HG03159 (cell line): ENCODE results near the gene AADACL4.

Source experiments
- ATAC-seq: cut with Tn5 transposase; IDR thresholded peaks from one replicate; pipeline ENCODE4 v1.9.1; 2021; ENCODE audit warnings: mild to moderate bottlenecking, moderate library complexity; ENCODE audit not compliant: unreplicated experiment

The AADACL4 gene

DNA sequence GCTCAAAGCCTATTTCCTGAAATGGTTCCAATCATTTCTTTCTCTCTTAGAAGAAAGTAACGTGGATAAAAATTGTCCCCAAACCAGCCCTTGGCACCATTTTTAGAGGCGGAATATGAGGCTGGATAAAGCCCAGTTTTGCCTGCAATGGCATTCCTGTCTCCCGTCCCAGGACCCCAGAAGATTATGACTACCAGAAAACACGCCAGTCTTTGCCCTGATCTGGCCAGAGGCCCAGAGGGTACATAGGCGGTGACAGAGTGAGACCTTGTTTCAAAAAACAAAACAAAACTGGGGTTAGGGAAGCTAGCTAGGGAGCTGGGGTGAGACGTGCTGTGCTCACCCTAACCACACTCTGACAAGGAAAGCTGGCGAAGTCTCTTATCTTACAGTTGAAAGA is at the start of gene AADACL4:
AADACL4 (plus strand) TSS at position 301 of the 400 bp plus-strand sequence. CDS start 462 bp downstream, outside the sequence.
- ATAC-seq = no peak

DNA sequence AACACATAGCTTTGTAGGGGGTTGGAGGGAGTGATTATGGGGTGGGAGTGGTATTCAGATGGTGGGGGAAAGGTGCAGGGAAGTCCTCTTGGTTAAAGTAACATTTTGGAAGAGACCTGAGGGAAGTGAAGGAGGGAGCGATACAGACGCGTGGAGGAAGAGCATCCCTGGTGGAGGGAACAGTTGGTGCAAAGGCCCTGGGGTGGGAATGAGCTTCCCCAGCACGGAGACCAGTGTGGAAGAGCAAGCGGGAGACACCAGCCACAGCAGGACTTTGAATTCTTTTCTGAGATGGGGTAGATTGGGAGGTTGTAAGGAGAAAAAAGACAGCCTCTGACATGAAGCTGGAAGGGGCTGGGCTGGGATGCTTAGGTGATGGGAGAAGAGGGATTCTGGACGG is 49.4 kb upstream of the AADACL4 start:
- no peak for ATAC-seq

GRCh38 chr1:12594966-12595756 is 48.7 kb upstream of the AADACL4 start:
- no peak for ATAC-seq

DNA sequence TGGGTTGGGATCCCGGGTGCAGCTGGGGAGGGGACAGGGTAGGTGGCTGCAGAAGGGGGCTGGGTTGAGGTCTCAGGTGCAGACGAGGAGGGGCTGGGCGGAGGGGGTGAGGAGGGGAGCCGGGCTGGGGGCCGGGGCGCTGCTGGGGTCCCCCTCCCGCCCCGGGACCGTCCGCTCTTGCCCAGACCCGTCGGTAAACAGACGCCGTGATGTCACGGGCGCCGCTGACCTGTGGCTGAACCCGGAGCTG is 48.2 kb upstream of the AADACL4 start:
- ATAC-seq = no peak

DNA sequence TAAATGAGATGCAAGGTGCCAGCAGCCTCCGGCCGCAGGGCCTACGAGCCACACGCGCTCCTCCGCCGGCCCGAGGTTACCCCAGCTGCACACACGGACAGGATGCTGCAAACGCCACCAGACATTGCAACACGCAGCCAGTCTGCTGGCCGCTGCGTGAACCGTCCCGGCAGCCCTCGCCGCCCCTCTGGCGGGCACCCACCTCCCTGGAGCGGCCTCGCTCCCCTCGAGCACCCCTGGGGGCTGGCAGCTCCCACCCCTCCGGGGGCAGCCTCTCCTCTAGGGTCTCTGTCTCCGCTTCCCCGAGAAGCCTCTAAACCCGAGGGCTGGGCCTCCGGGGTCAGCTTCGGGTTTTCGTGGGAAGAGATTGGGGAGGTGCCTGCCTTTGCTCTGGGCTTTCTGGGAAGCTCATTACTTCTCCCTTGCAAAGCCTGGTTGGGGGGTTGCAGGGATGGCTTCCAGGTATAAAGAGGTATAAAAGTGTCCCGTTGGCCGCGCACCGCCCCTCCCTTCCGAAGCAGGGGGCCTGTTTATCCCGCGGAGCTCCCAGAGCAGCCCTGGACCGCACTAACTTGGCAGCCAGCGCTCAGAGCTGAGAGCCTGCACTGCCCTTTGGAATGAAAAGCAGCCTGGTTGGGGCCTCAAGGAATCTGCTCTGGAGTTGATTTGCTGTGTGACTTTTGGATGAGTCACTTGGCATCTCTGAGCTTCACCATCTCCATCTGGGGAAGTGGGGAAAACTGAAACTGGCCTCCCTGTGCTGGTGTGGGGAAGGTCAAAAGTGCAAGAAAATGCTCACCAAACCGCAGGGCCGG is 47.7 kb upstream of the AADACL4 start:
- ATAC-seq = no peak

GRCh38 chr1:12597792-12598191 is 46.1 kb upstream of the AADACL4 start:
- ATAC-seq = no peak

DNA sequence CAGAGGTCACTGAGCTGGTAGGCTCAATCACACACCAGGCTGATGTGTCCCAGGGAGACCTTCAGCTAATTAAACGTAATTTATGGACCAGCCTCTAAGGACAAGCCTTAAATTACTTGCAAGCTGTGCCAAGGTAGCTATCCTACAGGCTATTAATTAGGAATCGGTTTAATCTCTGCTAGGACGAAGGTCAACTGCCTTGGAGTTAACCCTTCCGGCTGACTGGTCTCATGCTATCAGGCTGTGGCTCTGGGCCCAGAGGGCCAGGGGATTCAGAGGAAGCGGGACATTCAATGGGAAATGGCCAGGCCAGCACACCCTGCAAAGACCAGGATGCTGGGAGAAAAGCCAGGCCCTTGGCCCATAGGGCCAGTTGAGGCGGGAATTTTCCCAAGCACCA is 44.9 kb upstream of the AADACL4 start:
- ATAC-seq = no peak

- ATAC-seq = no peak
Observed at GRCh38 chr1:12599657-12600056, 44.2 kb upstream of the AADACL4 start.

GRCh38 chr1:12600335-12600734 is 43.5 kb upstream of the AADACL4 start:
- no peak for ATAC-seq

- no peak for ATAC-seq
Observed at GRCh38 chr1:12600880-12601633, 42.8 kb upstream of the AADACL4 start.

- no peak for ATAC-seq
Observed at GRCh38 chr1:12601700-12602658, 41.9 kb upstream of the AADACL4 start.

- no peak for ATAC-seq
Observed at GRCh38 chr1:12602659-12603024, 41.2 kb upstream of the AADACL4 start.

GRCh38 chr1:12603224-12603623 is 40.7 kb upstream of the AADACL4 start:
- ATAC-seq = no peak

- ATAC-seq = no peak
Observed at GRCh38 chr1:12604114-12604874, 39.6 kb upstream of the AADACL4 start.

DNA sequence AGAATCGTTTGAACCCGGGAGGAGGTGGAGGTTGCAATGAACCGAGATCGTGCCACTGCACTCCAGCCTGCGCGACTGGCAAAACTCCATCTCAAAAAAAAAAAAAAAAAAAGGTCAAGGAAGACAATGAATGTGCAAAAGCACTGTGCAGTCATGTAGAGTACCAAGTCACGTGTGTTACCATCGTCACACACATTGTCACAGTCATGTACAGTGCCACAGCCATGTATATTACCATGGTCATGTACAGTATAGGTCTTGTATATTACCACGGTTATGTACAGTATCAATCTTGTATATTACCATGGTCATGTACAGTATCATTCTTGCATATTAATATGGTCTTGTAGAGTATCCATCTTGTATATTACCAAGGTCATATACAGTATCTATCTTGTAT is 38.9 kb upstream of the AADACL4 start:
- no peak for ATAC-seq

- no peak for ATAC-seq
Observed at GRCh38 chr1:12607263-12607662, 36.6 kb upstream of the AADACL4 start.

DNA sequence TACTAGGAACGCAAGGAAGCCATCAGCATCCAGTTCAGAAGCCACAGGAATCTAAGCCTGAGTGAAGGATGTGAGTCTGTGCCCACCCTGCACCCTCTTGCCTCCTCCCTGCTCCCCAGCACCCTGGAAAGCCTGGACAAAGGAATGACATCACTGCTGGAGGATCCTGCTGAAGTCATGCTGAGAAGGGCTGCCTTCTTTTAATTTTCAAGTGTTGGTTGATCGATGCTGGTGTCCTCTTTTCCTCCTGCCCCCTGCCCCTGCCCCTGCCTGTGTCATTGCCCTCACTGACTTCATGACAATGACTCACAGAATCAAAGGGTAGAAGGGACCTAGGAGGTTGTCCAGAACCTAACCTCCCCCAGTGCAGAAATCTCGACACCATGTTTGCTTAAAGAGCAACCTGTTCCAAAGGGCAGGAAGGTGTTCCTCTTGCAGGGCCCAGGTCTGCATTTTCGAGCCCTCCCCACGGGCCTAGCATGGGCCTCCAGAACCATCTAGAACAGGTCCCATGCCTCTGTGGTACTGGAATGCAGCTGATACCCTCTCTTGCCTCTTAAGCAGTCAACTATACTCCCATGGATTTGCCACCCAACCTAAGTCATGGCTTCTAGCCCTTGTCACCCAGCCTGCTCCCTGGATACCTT is 35.5 kb upstream of the AADACL4 start:
- ATAC-seq = no peak

GRCh38 chr1:12609469-12610003 is 34.3 kb upstream of the AADACL4 start:
- ATAC-seq = no peak

DNA sequence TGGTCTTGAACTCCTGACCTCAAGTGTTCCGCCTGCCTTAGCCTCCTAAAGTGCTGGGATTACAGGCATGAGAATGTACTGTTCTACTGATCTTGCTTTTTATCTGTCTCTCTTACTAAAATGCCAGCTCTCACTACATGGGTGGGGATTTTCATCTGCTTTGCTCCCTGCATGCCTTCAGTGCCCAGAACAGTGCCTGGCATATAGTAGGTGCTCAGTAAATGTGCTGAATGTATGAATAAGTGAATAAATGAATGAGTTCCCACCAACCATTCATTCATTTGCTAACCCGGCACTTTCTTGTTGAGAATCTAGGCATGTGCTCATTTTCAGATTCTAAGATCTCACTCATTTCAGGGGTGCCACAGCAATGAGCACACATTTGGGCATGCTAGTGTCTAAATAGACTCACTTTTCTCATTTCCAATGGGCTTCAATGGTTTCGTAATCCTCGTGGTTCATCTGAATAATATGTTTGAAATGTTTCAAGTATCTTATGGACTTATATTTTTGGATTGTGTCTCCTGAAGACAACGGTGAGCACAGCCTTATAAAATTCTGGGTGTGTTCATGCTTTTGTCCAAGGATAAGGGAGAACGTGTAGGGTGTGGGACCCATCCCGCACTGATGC is 33.5 kb upstream of the AADACL4 start:
- ATAC-seq = no peak
